NCI-H82 (cell line): ENCODE data around the gene MAP2K1.
"Not testable (repeated sequence)": the region's sequence is repeated elsewhere in the genome, so short reads cannot be mapped to it uniquely, and the experiment has no call there.

ENCODE experiments used
- DNase-seq: peaks from one replicate; lab custom pipeline; 2025; lab: John Stamatoyannopoulos, UW

The MAP2K1 gene

DNA sequence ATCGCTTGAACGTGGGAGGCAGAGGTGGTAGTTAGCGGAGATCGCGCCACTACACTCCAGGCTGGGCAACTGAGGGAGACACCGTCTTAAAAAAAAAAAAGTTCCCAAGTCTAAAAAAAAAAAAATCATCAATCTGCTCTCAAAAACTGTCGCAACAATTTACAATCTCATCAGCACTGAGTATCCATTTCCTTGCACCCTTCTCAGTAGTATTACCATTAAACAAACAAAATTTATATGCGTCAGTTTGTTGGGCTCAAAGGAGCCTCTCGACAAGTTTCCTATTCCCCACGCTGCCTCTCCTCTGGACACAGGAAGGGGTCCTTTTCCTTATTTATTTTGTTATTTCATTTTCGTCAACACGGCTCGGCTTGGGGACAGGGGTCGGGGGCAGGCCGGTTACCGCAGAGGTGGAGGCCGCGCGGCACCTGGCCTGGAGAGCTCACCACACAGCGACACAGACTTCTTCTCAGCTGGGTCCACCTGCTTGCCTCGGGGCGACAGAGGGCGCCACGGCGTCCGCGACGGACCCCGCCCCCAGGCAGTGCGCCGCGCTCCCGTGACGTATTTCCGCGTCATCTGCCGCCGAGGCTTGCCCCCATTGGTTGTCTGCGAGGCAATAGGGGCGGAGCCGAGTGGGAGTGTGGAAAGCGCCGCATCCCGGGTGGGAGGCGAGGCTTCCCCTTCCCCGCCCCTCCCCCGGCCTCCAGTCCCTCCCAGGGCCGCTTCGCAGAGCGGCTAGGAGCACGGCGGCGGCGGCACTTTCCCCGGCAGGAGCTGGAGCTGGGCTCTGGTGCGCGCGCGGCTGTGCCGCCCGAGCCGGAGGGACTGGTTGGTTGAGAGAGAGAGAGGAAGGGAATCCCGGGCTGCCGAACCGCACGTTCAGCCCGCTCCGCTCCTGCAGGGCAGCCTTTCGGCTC lies at the start of gene MAP2K1:
TSS of gene MAP2K1 (plus strand) at position 709 of the 920 bp plus-strand sequence. CDS start 436 bp downstream, outside the sequence.
- DNase-seq, result peak; percentile 99

DNA sequence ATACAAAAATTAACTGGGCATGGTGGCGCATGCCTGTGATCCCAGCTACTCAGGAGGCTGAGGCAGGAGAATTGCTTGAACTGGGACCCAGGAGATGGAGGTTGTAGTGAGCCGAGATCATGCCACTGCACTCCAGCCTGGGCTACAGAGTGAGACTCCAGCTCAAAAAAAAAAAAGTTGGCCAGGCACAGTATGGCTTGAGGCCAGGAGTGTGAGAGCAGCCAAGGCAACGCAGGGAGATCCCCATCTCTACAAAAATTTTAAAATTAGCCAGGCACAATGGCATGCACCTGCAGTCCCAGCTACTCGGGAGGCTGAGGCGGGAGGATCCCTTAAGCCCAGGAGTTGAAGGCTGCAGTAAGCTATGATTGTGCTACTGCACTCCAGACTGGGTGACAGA lies 38.2 kb upstream of the MAP2K1 start:
- not testable (repeated sequence) for DNase-seq

DNA sequence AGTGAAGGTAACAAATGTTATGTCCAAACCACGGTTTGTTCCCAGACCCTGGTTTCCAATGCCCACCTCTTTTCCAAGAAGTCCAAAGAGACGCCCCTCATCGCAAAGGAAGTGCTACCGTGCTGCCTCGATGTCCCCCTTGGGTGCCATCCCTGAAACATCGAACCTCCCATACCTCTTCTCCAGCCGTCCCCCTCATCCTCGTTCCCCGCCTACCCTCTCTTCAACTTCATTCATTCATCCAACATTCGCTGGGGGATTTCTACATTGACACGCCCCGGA lies 30.7 kb upstream of the MAP2K1 start:
- no peak for DNase-seq

DNA sequence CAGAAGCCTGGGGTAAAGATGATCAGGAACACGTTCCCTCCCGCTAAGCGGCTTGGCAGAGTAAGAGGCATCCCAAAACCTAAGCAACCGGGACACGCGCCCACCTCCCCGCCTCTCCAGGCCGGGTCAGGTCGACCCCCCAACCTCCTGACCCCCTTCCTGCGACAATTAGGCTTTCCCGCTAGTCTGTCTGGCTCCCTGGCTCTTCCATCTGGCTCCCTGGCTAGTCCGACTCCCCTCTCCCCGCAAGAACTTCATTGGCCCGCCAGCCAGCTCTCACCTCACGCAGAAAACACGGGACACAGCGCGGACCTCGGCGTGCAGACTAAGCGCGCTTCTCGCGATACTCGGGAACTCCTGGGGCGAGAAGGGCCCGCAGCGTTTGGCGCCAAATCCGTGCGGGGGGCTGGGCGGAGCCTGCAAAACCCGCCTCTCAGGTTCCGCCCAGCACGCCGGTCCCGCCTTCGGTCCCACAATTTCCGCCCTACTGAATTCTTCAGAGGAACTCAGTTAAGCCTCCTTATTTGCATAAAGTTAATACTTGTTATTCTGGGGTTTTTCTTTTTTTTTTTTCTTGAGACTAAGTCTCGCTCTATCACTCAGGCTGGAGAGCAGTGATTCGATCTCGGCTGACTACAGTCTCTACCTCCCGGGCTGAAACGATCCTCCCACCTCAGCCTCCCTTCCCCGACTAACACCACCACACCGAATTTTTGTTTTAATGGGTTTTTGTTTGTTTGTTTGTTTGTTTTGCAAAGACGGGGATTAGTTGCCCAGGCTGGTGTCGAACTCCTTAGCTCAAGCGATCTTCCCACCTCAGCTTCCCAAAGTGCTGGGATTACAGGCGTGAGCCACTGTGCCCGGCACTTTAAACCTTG lies 30.1 kb upstream of the MAP2K1 start, which contains the start of gene TIPIN:
TSS of gene TIPIN (minus strand) at position 327 of the 878 bp plus-strand sequence. CDS start 3,738 bp downstream, outside the sequence.
- DNase-seq, result peak; percentile 98

DNA sequence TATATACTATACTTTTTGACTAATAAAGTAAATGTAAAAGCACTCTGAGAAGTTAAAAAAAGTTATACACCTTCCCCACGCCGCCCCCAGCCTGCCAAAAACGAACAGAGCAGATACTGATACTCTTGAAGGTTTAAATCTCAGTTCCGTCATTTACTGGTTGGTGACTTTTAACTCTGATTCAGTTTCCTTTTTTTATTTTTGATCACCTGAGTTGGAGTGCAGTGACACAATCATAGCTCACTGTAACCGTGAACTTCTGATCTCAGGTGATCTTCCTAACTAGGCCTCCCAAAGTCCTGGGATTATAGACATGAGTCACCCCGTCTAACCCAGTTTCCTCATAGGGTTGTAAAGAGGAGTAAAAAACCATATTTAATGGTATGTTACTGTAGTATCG lies 27.0 kb upstream of the MAP2K1 start:
- no peak for DNase-seq

DNA sequence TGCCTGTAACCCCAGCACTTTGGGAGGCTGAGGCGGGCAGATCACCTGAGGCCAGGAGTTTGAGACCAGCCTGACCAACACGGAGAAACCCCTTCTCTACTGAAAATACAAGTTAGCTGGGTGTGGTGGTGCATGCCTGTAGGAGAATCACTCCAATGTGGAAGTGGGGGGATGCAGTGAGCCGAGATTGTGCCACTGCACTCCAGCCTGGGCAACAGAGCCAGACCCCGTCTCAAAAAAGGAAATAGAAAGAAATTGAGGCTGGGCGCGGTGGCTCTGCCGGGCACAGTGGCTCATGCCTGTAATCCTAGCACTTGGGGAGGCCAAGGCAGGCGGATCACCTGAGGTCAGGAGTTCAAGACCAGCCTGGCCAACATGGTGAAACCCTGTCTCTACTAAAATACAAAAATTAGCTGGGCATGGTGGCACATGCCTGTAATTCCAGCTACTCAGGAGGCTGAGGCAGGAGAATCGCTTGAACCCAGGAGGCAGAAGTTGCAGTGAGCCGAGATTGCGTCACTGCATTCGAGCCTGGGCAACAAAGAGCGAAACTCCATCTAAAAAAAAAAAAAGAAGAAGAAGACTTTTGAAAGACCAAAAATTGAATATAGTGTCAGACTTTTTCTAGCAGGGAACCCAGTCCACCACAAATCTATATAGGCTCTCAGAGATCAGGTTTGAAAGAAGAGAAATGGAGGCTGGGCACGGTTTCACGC lies 24.8 kb upstream of the MAP2K1 start:
- not testable (repeated sequence) for DNase-seq

DNA sequence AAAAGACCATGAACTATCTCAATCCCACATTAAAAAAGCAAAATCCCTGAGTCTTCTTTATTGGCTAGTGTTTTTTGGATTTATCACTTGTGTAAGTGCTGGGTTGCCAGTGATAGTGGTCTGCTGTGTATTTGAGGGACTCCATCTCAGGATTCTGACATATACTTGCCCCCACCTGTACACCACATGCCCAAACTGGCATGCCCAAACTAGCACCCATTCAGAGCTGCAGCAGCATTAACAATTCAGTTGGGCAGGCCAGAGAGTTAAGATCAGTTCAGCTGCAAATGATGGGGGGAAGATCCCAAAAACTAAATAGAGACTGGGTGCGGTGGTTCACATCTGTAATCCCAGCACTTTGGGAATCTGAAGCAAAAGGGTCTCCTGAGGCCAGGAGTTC lies 23.9 kb upstream of the MAP2K1 start:
- no peak for DNase-seq

DNA sequence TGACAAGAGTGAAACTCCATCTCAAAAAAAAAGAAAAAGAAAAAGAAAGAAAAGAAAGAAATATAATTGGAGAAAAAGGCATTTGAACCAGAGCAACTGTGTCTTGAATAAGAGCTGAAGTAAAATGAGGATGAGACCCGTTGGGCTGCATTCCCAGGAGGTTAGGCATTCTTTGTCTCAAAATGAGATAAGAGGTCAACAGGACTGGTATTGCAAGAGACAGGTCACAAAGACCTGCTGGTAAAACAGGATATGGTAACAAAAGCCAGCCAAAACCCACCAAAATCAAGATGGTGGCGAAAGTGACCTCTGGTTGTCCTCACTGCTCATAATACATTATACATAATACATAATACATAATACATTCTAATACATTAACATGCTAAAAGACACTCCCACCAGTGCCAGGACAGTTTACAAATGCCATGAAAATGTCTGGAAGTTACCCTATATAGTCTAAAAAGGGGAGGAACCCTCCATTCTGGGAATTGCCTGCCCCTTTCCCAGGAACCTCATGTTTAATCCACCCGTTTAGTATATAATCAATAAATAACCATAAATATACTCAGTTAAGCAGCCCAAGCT lies 21.7 kb upstream of the MAP2K1 start:
- DNase-seq, result no peak

DNA sequence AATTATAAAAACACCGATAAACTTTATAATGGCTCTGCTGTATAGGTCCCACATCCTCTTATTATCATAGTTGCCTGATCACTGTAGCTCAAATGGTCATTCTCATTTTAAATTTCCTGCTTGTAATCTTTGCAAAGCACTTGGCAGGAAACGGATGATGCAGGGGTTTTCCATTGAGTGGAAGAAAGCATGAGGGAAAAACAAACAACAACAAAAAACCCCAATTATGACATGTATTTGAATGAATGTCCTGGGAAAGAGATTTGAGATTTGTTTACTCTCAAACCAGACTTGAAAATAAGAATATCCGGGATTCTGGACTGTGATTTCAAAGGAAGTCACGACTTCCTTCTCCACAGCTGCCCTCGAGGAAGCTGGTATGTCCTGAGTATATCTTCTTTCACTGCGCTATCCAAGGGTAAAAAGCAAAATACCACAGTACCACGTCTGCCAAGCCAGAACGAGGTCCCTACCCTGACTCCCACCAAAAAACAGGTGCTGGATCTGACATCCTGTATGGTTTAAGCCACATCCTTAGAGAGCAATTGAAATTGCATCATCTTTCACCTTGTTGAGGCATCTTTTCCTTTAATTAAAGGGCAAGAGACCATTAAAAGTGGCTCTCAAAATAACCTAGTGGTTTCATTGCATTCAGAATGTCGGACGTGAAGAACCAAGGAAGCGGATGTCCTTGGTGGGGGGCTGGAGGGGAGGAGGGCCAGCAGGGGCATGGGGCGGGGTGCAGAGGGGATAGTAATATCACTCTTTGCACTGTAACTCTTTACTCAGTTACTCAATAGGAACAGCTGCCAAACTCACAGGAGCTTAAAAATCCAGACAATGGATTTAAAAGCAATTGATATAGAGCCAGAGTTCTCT lies 16.7 kb upstream of the MAP2K1 start:
- peak; percentile 63 for DNase-seq

DNA sequence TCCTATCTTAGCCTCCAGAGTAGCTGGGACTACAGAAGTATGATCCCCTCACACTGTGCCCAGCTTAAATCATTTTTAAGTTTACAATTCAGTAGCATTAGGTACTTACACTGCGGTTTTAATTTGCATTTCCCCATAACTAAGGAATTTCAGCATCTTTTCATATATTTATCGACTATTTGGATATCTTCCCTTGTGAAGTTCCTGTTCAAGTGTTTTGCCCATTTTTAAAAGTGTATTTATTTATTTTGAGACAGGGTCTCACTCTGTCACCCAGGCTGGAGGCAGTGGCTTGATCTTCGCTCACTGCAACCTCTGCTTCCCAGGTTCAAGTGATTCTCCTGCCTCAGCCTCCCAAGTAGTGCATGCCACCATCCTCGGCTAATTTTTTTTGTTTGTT lies 12.5 kb upstream of the MAP2K1 start:
- no peak for DNase-seq

DNA sequence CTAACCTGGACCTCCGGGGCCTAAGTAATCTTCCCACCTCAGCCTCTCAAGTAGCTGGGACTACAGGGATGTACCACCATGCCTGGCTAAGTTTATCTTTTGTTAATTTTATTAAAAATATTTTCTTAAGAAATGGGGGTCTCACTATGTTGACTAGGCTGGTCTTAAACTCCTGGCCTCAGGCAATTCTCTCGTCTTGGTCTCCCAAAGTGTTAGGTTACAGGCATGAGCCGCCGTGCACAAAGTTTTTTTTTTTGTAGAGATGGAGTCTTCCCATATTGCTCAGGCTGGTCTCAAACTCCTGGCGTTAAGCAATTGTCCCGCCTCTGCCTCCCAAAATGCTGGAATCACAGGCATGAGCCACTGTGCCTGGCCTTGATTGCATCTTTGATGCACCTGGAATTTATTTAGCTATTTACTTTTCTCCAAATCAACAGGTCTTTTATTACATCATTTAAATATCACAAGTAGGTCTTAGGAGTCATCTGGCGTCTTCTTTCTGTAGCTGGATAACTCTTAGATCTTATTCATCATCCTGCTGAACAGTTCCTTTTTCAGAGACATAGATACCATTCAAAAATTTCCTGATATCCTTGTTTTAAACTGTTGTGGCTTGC lies 7.8 kb upstream of the MAP2K1 start:
- no peak for DNase-seq

DNA sequence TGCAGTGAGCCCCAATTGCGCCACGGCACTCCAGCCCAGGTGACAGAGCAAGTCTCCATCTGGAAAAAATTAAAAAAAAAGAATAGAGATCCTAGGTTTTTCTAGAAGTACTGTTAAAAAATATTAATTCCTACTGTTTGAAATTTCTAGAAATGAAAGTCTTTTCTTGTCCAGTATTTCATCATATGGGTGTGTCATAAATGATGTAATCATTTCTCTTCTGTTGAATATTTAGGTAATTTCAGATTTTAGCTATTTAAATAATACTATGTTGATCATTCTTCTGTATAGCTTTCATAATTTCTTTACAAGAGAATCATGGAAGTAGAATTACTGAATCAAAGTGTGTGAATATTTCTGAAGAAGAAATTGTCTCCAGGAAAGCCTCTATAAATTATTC lies 5.3 kb upstream of the MAP2K1 start:
- DNase-seq, result not testable (repeated sequence)

DNA sequence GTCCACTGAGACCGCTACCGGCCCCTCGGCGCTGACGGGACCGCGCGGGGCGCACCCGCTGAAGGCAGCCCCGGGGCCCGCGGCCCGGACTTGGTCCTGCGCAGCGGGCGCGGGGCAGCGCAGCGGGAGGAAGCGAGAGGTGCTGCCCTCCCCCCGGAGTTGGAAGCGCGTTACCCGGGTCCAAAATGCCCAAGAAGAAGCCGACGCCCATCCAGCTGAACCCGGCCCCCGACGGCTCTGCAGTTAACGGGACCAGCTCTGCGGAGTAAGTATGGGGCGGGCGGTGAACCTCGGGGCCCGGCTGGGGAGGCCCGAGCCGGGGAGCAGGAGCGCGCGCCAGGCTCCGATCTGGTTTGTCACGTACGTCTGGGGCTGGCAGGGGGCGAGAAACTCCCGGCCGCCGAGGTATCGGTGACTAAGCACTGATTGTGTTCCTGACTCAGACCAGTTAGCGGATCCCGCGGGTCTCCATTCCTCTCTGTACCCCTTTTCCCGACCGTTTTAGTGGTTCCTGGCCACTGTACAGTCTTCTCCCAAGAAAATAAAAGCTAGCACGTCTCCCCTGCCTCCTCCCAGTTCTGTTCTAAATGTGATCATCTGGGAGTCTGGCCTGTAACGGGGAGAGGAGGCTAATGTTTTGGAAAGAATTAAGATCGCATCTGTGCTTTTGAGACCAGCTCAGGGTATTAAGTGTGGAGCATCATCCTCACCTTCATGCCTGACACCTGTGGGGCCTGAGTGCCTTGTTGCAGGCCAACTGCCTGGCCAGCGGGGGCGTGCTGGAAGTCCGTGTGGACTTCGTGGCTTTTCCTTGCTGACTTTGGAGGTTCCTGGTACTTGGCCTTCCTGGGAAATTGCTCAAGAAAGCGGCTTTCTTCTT lies 691 bp downstream of the MAP2K1 start:
- peak; percentile 66 for DNase-seq

DNA sequence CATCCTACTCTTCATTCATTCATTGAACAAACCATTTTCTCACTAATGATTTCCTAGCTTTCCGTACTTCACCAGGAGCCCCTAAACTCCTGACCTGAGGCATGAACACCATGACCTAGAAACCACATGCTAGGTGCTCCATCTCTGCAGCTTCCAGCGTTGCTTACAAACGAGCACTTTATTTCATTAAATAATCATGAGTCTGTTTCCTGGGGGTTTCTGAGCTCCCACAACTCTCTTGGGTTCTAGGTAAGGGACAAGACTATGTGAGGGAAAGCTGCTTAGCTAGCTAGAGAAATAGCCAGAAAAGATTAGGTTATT lies 1.3 kb downstream of the MAP2K1 start:
- DNase-seq, result no peak

DNA sequence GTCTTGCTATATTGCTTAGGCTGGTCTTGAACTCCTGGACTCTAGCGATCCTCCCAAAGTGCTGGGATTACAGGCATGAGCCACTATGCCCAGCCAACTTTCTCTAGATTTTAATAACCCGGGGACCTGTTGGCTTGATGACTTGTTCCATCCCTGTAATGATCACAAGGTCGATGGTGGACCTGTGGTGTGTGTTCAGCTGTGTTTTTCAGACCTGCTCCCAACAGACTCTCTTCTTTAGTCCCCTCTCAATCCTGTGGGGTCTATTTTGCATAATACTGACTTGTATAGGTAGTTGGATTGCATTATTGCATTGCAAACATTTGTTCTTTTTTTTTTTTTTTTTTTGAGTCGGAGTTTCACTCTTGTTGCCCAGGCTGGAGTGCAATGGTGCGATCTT lies 1.9 kb downstream of the MAP2K1 start:
- DNase-seq, result no peak

DNA sequence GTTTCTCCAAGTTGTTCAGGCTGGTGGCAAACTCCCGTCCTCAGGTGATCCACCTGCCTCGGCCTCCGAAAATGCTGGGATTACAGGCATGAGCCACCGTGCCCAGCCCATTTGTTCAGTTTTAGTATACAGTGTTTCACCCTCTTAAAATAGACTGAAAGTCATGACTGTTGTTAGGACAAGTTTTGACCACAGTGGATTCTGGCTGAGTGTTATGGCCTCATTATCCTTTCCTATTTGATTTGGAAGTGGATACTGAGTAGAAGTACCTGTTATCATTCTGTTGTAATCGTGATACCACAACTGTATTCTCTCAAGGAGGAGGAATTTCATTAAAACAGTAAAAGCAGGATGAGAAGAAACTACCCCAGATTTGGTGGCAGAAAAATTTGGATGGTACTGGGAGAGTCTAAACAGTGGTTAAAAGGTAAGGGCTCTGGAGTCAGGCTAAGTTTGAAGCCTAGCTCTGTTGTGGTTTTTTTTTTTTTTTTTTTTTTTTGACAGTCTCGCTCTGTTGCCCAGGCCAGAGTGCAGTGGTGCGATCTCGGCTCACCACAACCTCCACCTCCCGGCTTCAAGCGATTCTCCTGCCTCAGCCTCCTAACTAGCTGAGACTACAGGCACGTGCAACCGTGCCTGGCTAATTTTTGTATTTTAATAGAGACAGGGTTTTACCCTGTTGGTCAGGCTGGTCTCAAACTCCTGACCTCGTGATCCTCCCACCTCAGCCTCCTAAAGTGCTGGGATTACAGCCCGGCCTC lies 2.6 kb downstream of the MAP2K1 start:
- no peak for DNase-seq

DNA sequence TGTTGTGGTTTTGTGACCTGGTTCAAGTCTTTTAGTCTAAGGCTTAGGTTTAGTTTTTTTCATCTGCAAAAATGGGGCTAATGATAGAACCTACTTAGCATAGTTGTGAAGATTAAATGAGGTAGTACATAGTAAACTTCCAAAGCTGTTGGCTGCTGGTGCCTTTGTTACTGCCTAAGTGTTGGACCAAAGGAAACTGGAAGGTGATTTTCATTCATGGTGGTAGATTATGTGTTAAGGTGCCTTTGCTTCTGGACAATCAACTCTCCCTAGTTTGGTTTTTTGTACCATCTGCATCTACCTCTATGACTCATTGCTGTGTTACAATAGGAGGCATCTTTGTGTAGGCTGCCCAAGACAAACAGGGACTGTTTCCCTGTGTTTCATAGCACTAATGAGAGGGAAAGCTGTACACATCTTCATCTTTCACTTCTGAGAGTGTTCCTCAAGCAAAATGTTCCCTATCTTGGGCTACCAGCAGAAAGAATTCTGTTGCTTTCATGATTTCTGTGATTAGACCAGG lies 3.2 kb downstream of the MAP2K1 start:
- no peak for DNase-seq

DNA sequence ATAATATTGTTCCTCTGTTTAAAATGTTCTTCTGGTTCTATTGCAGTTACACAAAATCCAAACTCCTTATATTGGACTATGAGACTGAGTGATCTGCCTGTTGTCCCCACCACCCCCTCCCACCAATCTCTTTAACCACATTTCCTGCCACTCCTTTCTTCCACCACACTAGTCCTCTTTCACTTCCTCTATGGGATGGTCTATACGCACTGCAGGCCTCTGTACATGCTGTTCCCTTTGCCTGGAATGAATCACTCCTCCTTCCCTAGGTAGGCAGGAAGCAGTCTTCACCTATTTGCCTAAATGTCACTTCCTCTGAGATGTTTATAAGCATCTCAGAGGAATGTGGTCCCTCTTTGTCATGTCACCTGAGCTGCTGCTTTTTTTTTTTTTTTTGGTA lies 4.0 kb downstream of the MAP2K1 start:
- DNase-seq, result no peak

DNA sequence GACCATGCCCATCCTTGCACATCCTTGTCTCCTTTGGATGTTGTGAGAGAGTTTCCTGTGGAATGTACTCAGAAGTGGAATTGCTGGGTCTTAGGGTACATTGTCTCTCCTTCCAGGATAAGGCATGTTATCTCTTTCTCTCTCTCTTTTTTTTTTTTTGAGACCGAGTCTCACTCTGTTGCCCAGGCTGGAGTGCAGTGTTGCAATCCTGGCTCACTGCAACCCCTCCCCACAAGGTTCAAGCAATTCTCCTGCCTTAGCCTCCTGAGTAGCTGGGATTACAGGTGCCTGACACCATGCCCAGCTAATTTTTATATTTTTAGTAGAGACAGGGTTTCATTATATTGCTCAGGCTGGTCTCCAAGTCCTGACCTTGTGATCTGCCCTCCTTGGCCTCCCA lies 6.3 kb downstream of the MAP2K1 start:
- not testable (repeated sequence) for DNase-seq
